Activated T-helper 2 cell treated with anti-CD3 and anti-CD28 coated beads, Interferon-gamma antibody, Interleukin-2, Interleukin-4, amounts not matched to agents 10 μg/mL and 5 μg/mL and 100 μg/mL, durations not matched to agents 14 hours and 24 hours and 36 hours (primary cell): ENCODE results near the gene LCE1B. TPM values are rescaled to one million over a fixed set of nuclear protein-coding genes. Genes with fewer than 3 reads are reported as not detected.

ENCODE experiments used
- DNase-seq: peaks from one replicate; pipeline ENCODE4 v3.0.0; 2021; ENCODE audit warnings: low spot score
- H3K27ac Mint-ChIP-seq: one replicate; pipeline ENCODE4 v1.8.0; 2021; ENCODE audit warnings: mixed read lengths
- H3K27me3 Mint-ChIP-seq: one replicate; pipeline ENCODE4 v1.8.0; 2021; ENCODE audit warnings: low read depth, mixed read lengths
- H3K36me3 Mint-ChIP-seq: one replicate; pipeline ENCODE4 v1.8.0; 2021; ENCODE audit warnings: low read depth, mixed read lengths
- H3K4me1 Mint-ChIP-seq: one replicate; pipeline ENCODE4 v1.8.0; 2021; ENCODE audit warnings: low read depth, mixed read lengths
- H3K4me3 Mint-ChIP-seq: one replicate; pipeline ENCODE4 v1.8.0; 2021; ENCODE audit warnings: low read depth, mild to moderate bottlenecking, moderate library complexity, mixed read lengths
- H3K9me3 Mint-ChIP-seq: one replicate; pipeline ENCODE4 v1.8.0; 2021; ENCODE audit warnings: mixed read lengths
- intact Hi-C: fragments of 100-400 bp; cut with micrococcal nuclease; formaldehyde crosslinking; loops from one replicate; pipeline ENCODE4 v1.15.1; 2023
- total RNA-seq: library from RNA; stranded (reverse); gene quantifications from 2 replicates; pipeline ENCODE4 v1.2.3, GENCODE V29; 2022

The LCE1B gene
- total RNA-seq, 1 donor from 2014 or later: not detected

- no peaks in the 10 kb centered on the region for H3K36me3 Mint-ChIP-seq
- H3K4me1 Mint-ChIP-seq: no peaks in the 10 kb centered on the region
- DNase-seq: no peak
- H3K27me3 Mint-ChIP-seq: peaks cover 3% of the 10 kb centered on the region
- intact Hi-C loops: no loop called here
- H3K9me3 Mint-ChIP-seq: no peaks in the 10 kb centered on the region
- no peak overlapping the region for H3K27ac Mint-ChIP-seq
- no peak overlapping the region for H3K4me3 Mint-ChIP-seq
Measured at GRCh38 chr1:152817309-152817708, 5.5 kb downstream of the LCE1B start.

- Mint-ChIP-seq H3K4me1 (no peaks in the 10 kb centered on the region), H3K9me3 (no peaks in the 10 kb centered on the region), H3K27ac (no peak overlapping the region), H3K27me3 (peaks cover 3% of the 10 kb centered on the region), H3K36me3 (no peaks in the 10 kb centered on the region), H3K4me3 (no peak overlapping the region)
- intact Hi-C loops: no loop called here
- DNase-seq: no peak
Measured at GRCh38 chr1:152823294-152823693, 11.5 kb downstream of the LCE1B start.

- Mint-ChIP-seq H3K27ac (no peak overlapping the region), H3K9me3 (no peaks in the 10 kb centered on the region), H3K4me1 (no peaks in the 10 kb centered on the region), H3K36me3 (no peaks in the 10 kb centered on the region), H3K27me3 (no peaks in the 10 kb centered on the region), H3K4me3 (no peak overlapping the region)
- intact Hi-C loops: no loop called here
- DNase-seq: no peak
Measured at GRCh38 chr1:152824964-152825363, 13.2 kb downstream of the LCE1B start.

GRCh38 chr1:152827173-152827572 is 15.4 kb downstream of the LCE1B start, which contains the start of gene LCE1A:
LCE1A (plus strand) TSS chr1:152827473; CDS start chr1:152827473, 0 bp downstream.
- no peaks in the 10 kb centered on the region for H3K36me3 Mint-ChIP-seq
- no peak within 1 kb of the TSS for H3K4me3 Mint-ChIP-seq
- intact Hi-C loops: no loop called here
- no peaks in the 10 kb centered on the region for H3K27me3 Mint-ChIP-seq
- no peaks in the 10 kb centered on the region for H3K9me3 Mint-ChIP-seq
- no peak within 1 kb of the TSS for H3K27ac Mint-ChIP-seq
- H3K4me1 Mint-ChIP-seq: no peaks in the 10 kb centered on the region
- DNase-seq: no peak

GRCh38 chr1:152836870-152837269 is 25.1 kb downstream of the LCE1B start:
- Mint-ChIP-seq H3K4me3 (no peak overlapping the region), H3K9me3 (no peaks in the 10 kb centered on the region), H3K27ac (no peak overlapping the region), H3K27me3 (no peaks in the 10 kb centered on the region), H3K36me3 (no peaks in the 10 kb centered on the region), H3K4me1 (no peaks in the 10 kb centered on the region)
- intact Hi-C loops: no loop called here
- DNase-seq: no peak

- no peaks in the 10 kb centered on the region for H3K9me3 Mint-ChIP-seq
Measured at GRCh38 chr1:152842556-152842955, 30.8 kb downstream of the LCE1B start, which contains the start of gene LCE6A. LCE6A (plus strand) TSS chr1:152842856; CDS start chr1:152843521, 665 bp downstream.

GRCh38 chr1:152855661-152856060 is 43.9 kb downstream of the LCE1B start:
- H3K9me3 Mint-ChIP-seq: no peaks in the 10 kb centered on the region
- no peaks in the 10 kb centered on the region for H3K27me3 Mint-ChIP-seq
- intact Hi-C loops: no loop called here
- no peak overlapping the region for H3K4me3 Mint-ChIP-seq
- H3K4me1 Mint-ChIP-seq: no peaks in the 10 kb centered on the region
- H3K36me3 Mint-ChIP-seq: no peaks in the 10 kb centered on the region
- H3K27ac Mint-ChIP-seq: no peak overlapping the region
- no peak for DNase-seq

More at GRCh38 chr1:152842556-152842955, 30.8 kb downstream of the LCE1B start, which contains the start of gene LCE6A:
- H3K36me3 Mint-ChIP-seq: no peaks in the 10 kb centered on the region
- H3K27ac Mint-ChIP-seq: no peak within 1 kb of the TSS
- no peak for DNase-seq
- intact Hi-C loops: no loop called here
- no peak within 1 kb of the TSS for H3K4me3 Mint-ChIP-seq
- H3K27me3 Mint-ChIP-seq: no peaks in the 10 kb centered on the region
- no peaks in the 10 kb centered on the region for H3K4me1 Mint-ChIP-seq

GRCh38 chr1:152858062-152858461 is 46.3 kb downstream of the LCE1B start:
- Mint-ChIP-seq H3K27ac (no peak overlapping the region), H3K4me3 (no peak overlapping the region), H3K4me1 (no peaks in the 10 kb centered on the region), H3K27me3 (no peaks in the 10 kb centered on the region), H3K36me3 (no peaks in the 10 kb centered on the region), H3K9me3 (no peaks in the 10 kb centered on the region)
- intact Hi-C loops: no loop called here
- DNase-seq: no peak

GRCh38 chr1:152859696-152860095 is 47.9 kb downstream of the LCE1B start, which contains the start of gene LCE7A:
LCE7A (plus strand) TSS chr1:152859996; CDS start chr1:152860698, 702 bp downstream.
- no peak within 1 kb of the TSS for H3K27ac Mint-ChIP-seq
- H3K4me1 Mint-ChIP-seq: no peaks in the 10 kb centered on the region
- H3K36me3 Mint-ChIP-seq: no peaks in the 10 kb centered on the region
- no peak for DNase-seq
- H3K4me3 Mint-ChIP-seq: no peak within 1 kb of the TSS
- no peaks in the 10 kb centered on the region for H3K27me3 Mint-ChIP-seq
- intact Hi-C loops: no loop called here
- H3K9me3 Mint-ChIP-seq: no peaks in the 10 kb centered on the region

- Mint-ChIP-seq H3K9me3 (no peaks in the 10 kb centered on the region), H3K27me3 (no peaks in the 10 kb centered on the region)
- no peak for DNase-seq
Measured at GRCh38 chr1:152860129-152860528, 48.4 kb downstream of the LCE1B start.

GRCh38 chr1:152861374-152861773 is 49.6 kb downstream of the LCE1B start:
- Mint-ChIP-seq H3K27ac (no peak overlapping the region), H3K36me3 (no peaks in the 10 kb centered on the region), H3K4me3 (no peak overlapping the region), H3K4me1 (no peaks in the 10 kb centered on the region), H3K9me3 (no peaks in the 10 kb centered on the region), H3K27me3 (no peaks in the 10 kb centered on the region)
- no peak for DNase-seq
- intact Hi-C loops: no loop called here

More at GRCh38 chr1:152860129-152860528, 48.4 kb downstream of the LCE1B start:
- intact Hi-C loops: no loop called here
- Mint-ChIP-seq H3K4me1 (no peaks in the 10 kb centered on the region), H3K4me3 (no peak overlapping the region), H3K36me3 (no peaks in the 10 kb centered on the region), H3K27ac (no peak overlapping the region)

Other genes with a start within 250 kb of the LCE1B start
- gene LCE3E, start 245.2 kb upstream of the LCE1B start, total RNA-seq: not detected in 2 replicates
- gene LCE3D, start 231.5 kb upstream of the LCE1B start, total RNA-seq: not detected in 2 replicates
- not detected in 2 replicates for gene LCE3C, start 211.7 kb upstream of the LCE1B start, total RNA-seq
- gene LCE3B, start 198.2 kb upstream of the LCE1B start, total RNA-seq: not detected in 2 replicates
- not detected in 2 replicates for gene LCE3A, start 188.9 kb upstream of the LCE1B start, total RNA-seq
- not detected in 2 replicates for gene LCE2D, start 148.6 kb upstream of the LCE1B start, total RNA-seq
- gene LCE2C, start 136.7 kb upstream of the LCE1B start, total RNA-seq: not detected in 2 replicates
- gene LCE2B, start 125.8 kb upstream of the LCE1B start, total RNA-seq: not detected in 2 replicates
- gene LCE2A, start 113.6 kb upstream of the LCE1B start, total RNA-seq: not detected in 2 replicates
- not detected in 2 replicates for gene LCE4A, start 103.8 kb upstream of the LCE1B start, total RNA-seq
- gene KPRP, start 53.9 kb upstream of the LCE1B start, total RNA-seq: not detected in 2 replicates
- not detected in 2 replicates for gene LCE1F, start 36.8 kb upstream of the LCE1B start, total RNA-seq
- gene LCE1E, start 25.7 kb upstream of the LCE1B start, total RNA-seq: not detected in 2 replicates
- not detected in 2 replicates for gene LCE1D, start 15.2 kb upstream of the LCE1B start, total RNA-seq
- not detected in 2 replicates for gene LCE1C, start 5.3 kb upstream of the LCE1B start, total RNA-seq
- gene LCE1A, start 15.5 kb downstream of the LCE1B start, total RNA-seq: not detected in 2 replicates
- gene LCE6A, start 30.9 kb downstream of the LCE1B start, total RNA-seq: not detected in 2 replicates
- not detected in 2 replicates for gene LCE7A, start 48.0 kb downstream of the LCE1B start, total RNA-seq
- not detected in 2 replicates for gene SMCP, start 66.4 kb downstream of the LCE1B start, total RNA-seq
- not detected in 2 replicates for gene IVL, start 96.6 kb downstream of the LCE1B start, total RNA-seq
- not detected in 2 replicates for gene SPRR5, start 135.2 kb downstream of the LCE1B start, total RNA-seq
- gene SPRR4, start 158.7 kb downstream of the LCE1B start, total RNA-seq: not detected in 2 replicates
- gene SPRR1A, start 172.1 kb downstream of the LCE1B start, total RNA-seq: not detected in 2 replicates
- gene SPRR3, start 189.8 kb downstream of the LCE1B start, total RNA-seq: not detected in 2 replicates
- not detected in 2 replicates for gene SPRR1B, start 219.2 kb downstream of the LCE1B start, total RNA-seq
- not detected in 2 replicates for gene SPRR2D, start 229.1 kb downstream of the LCE1B start, total RNA-seq
- gene SPRR2A, start 245.5 kb downstream of the LCE1B start, total RNA-seq: not detected in 2 replicates